ENCODE results near the gene PTEN. TPM values are rescaled to one million over a fixed set of nuclear protein-coding genes. Genes with fewer than 3 reads are reported as not detected.
"Not testable (repeated sequence)": the region's sequence is repeated elsewhere in the genome, so short reads cannot be mapped to it uniquely, and the experiment has no call there.

The PTEN gene
- total RNA-seq, 1 experiment from 2014 or later: 25.0 TPM

DNA sequence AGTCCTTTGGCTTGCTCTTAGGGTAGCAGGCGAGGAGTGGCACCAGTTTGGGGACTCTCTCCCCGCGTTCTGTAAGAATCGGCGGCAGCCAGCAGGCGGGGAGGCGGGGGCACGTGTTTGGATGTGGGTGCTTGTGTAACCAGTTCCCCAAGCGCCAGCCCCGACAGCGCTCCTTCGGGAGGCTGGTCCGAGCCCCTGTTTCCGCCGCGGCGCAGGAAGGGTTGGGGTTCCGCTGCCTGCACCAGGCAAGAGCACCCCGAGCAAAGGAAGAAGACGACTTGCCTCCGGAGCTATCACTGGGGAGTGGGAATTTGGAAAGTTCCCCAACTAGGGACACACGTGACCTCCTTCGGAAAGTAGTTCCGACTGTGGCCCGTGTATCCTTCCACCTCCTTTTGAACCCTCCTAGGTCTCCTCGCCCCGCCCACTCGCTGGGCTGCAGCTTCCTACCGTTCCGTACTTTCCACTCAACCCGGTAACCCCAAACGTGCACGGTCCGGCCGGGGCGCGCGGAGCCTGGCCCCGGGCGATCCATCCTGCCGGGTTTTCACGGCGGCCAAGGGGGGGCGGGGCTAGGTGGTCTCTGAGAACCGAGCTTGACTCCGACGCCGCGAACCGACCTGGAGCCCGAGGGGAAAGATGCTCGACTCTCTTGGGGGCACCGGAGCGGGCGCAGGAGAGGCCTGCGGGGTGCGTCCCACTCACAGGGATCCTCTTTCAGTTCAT lies 1.3 kb upstream of the PTEN start:
- DNase-seq: peak; percentile 32
- Histone ChIP-seq H3K27me3 (no peaks in the 10 kb centered on the region), H3K4me3 (peak overlapping the region; percentile 63), H3K36me3 (no peaks in the 10 kb centered on the region; the same call in 1 of the 2 replicates), H3K9me3 (no peaks in the 10 kb centered on the region)

DNA sequence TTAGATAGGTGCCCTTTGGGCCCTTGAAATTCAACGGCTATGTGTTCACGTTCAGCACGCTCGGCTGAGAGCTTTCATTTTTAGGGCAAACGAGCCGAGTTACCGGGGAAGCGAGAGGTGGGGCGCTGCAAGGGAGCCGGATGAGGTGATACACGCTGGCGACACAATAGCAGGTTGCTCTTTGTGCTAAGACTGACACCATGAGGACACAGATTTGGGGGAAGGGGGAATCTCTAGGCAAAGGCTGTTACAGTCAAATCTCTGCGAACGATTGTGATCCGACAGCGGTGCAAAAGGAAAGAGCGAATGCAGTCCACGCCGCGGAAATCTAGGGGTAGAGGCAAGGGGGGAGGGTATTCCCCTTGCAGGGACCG lies 759 bp upstream of the PTEN start:
- DNase-seq: peak; percentile 35
- no peaks in the 10 kb centered on the region; the same call in 1 of the 2 replicates for H3K36me3 ChIP-seq
- H3K27me3 ChIP-seq: no peaks in the 10 kb centered on the region

DNA sequence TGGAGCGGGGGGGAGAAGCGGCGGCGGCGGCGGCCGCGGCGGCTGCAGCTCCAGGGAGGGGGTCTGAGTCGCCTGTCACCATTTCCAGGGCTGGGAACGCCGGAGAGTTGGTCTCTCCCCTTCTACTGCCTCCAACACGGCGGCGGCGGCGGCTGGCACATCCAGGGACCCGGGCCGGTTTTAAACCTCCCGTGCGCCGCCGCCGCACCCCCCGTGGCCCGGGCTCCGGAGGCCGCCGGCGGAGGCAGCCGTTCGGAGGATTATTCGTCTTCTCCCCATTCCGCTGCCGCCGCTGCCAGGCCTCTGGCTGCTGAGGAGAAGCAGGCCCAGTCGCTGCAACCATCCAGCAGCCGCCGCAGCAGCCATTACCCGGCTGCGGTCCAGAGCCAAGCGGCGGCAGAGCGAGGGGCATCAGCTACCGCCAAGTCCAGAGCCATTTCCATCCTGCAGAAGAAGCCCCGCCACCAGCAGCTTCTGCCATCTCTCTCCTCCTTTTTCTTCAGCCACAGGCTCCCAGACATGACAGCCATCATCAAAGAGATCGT lies 598 bp downstream of the PTEN start:
- not testable (repeated sequence) for H3K36me3 ChIP-seq, H3K27me3 ChIP-seq, H3K9me3 ChIP-seq
- peak; percentile 43 for DNase-seq
- peak overlapping the region; percentile 63 for H3K4me3 ChIP-seq

More for the DNA sequence above, 759 bp upstream of the PTEN start:
- H3K9me3 ChIP-seq: no peaks in the 10 kb centered on the region
- H3K4me3 ChIP-seq: peak overlapping the region; percentile 63

DNA sequence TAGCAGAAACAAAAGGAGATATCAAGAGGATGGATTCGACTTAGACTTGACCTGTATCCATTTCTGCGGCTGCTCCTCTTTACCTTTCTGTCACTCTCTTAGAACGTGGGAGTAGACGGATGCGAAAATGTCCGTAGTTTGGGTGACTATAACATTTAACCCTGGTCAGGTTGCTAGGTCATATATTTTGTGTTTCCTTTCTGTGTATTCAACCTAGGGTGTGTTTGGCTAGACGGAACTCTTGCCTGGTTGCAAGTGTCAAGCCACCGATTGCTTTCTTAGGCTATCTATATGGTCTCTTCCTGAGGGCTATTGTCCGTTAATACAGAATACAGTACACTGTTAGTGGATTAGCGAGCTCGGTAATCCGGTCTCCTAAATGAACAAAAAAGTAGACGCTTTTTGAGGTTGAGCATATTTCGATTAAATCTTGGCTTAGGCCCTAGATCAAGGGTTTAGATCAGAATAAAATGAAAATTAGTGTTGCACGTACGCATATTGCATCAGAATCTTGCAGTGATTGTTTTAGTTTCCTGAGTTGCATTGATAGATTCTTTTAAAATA lies 1.2 kb downstream of the PTEN start:
- Histone ChIP-seq H3K36me3 (no peaks in the 10 kb centered on the region; the same call in 1 of the 2 replicates), H3K27me3 (no peaks in the 10 kb centered on the region), H3K4me3 (peak overlapping the region; percentile 63), H3K9me3 (no peaks in the 10 kb centered on the region)
- no peak for DNase-seq

DNA sequence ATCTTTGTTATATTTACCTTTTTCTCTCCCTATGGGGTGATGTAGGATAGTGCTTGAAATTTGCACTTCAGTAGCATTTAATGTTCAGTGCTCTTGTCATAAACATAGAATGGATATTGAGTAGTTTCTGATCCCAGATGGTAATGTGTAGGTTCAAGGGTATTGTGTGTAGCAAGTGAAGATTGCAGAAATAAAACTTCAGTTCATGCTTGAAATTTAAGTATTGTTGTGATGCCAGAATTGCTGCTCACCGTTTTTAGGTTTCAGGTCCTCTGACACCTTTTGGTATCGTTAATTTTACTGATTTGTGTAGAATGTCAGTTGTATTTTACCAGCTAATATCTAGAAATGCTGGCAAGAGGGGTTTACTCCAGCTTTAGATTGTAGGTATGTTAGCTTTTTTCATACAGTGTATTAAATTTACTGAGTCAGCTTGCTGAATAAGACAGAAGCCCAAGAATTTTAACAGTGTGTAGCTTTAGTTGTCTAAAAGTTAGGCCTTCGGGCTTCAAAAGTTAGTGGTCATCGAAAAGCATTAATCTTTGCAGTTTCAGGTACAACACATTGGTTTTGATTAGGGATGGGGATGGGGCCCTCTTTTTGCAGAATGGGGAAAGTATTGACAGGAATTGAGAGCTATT lies 1.9 kb downstream of the PTEN start:
- H3K4me3 ChIP-seq: peak overlapping the region; percentile 63
- no peaks in the 10 kb centered on the region; the same call in none of the 2 replicates for H3K36me3 ChIP-seq
- no peaks in the 10 kb centered on the region for H3K9me3 ChIP-seq
- DNase-seq: no peak
- no peaks in the 10 kb centered on the region for H3K27me3 ChIP-seq

DNA sequence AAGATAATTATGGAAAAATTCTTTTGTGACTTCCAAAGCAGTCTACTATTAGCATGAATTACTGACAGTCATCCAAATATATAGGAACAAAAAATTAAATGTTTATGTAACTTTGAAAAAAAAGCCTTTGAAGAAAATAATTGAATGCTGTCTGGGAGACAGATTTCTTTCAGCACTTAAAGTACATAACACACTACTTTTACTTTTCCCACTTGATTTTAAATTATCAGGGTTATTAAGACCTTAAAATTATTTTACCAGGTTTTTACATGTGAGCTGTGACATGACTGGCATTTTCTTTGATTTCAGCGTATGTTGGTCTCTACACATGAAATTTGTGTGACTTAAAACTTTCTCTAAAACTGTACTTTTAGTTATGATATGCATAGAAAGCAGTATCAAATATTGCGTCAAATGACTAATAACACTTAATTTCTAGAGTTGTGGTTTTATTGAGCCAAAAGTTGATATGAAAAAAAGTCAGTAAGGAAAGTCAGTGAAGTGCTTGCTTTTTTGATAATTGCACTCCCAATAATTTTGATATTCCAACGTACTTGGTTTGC lies 3.1 kb downstream of the PTEN start:
- H3K27me3 ChIP-seq: no peaks in the 10 kb centered on the region
- peak overlapping the region; percentile 63 for H3K4me3 ChIP-seq
- no peaks in the 10 kb centered on the region; the same call in none of the 2 replicates for H3K36me3 ChIP-seq
- no peak for DNase-seq
- no peaks in the 10 kb centered on the region for H3K9me3 ChIP-seq

DNA sequence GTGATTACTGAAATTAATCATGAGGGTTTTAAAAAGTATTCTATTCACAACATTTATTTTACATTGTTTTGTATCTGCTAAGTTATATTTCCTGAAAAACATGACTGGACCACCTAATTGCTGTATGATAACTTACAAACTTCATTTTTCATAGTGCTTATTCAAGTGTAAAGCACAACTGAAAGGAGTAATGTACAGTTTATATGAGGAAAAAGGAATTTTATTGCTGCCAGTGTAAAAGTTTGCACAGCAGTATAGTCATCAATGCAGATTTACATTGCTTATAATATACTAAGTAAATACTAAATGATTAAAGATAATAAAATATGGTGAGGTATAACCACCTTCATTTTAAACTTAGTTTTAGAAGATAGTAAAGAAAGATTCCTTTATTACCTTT lies 4.0 kb downstream of the PTEN start:
- Histone ChIP-seq H3K4me3 (peak overlapping the region; percentile 63), H3K27me3 (no peaks in the 10 kb centered on the region), H3K9me3 (no peaks in the 10 kb centered on the region), H3K36me3 (no peaks in the 10 kb centered on the region; the same call in none of the 2 replicates)
- no peak for DNase-seq

DNA sequence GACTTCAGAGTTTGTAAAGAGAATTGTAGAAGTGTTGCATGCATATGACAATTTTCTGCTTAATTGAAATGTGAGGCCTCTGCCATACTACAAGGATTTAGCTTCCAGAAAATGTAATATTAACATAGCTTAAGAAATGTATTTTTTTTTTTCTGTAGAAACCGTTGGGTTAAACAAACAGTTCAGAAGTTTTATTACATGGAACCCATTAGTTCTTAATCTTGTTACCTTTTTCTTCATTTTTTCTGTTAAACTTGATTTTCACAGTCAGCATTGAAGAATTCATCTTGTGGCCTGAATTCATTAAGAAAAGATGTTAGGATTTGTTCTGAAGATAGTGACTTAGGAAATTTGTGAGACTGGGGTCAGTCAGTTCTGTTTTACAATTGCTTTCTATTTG lies 4.9 kb downstream of the PTEN start:
- DNase-seq: no peak
- H3K9me3 ChIP-seq: no peaks in the 10 kb centered on the region
- H3K4me3 ChIP-seq: peak overlapping the region; percentile 63
- H3K36me3 ChIP-seq: no peaks in the 10 kb centered on the region; the same call in none of the 2 replicates
- H3K27me3 ChIP-seq: no peaks in the 10 kb centered on the region

DNA sequence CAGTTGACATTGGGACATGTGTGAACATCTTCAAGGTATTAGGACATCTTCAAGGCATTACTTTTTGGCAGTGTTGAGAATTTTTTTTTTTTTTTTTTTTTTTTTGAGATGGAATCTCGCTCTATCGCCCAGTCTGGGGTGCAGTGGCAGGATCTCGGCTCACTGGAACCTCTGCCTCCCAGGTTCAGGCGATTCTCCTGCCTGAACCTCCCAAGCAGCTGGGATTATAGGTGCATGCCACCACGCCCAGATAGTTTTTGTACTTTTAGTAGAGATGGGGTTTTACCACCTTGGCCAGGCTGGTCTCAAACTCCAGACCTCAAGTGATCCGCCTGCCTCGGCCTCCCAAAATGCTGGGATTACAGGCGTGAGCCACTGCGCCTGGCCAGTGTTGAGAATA lies 5.7 kb downstream of the PTEN start:
- H3K4me3 ChIP-seq, DNase-seq: not testable (repeated sequence)

DNA sequence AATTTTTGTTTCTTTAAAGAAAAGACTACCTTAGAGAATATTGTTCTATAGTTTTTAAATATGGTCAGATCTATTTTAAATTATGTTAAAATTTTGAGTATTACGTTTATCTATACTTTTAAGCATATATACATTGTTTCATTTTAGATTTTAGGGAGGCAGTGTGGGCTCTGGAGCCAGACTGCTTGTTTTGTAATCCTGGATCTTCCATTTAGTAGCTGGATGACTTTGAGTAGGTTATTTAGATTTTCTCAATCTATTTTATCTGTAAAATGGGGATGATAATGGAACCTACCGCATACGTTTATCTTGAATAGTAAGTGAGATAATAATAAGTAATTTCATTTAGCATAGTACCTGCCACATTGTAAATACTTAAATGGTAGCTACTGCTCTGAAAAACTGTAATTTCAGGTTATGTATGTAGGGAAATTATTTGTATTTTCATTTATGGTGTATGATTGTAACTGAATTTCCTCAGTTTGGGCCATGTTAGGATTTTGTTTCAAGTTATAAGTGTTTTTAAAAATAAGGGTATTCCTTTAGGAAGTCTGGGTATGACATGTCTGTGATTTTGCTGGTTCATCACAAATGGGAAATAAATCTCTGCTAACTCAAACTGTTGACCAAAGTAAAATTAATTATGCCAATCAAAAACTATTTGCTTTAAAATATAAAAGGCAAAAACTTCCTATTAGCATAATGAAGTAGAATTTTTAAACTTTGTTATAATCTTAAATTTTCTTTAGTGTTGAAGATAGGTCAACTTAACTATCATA lies 6.5 kb downstream of the PTEN start:
- H3K4me3 ChIP-seq: no peak overlapping the region
- no peaks in the 10 kb centered on the region for H3K9me3 ChIP-seq
- H3K36me3 ChIP-seq: no peaks in the 10 kb centered on the region; the same call in none of the 2 replicates
- DNase-seq: no peak
- H3K27me3 ChIP-seq: no peaks in the 10 kb centered on the region

More for the DNA sequence above, 5.7 kb downstream of the PTEN start:
- not testable (repeated sequence) for H3K36me3 ChIP-seq, H3K9me3 ChIP-seq, H3K27me3 ChIP-seq

DNA sequence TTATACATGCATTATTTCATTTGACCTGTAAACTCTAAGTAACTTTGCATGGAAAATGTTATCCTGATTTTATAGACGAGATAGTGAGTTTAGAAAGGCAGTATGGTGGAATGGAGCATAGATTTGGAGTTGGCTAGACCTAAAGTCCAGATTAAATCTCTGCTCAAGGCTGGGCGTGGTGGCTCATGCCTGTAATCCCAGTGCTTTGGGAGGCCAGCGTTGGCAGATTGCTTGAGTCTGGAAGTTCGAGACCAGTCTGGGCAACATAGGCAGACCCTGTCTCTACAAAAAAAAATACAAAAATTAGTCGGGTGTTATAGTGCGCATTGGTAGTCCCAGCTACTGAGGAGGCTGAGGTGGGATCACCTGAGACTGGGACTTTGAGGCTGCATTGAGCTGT lies 9.4 kb downstream of the PTEN start:
- Histone ChIP-seq H3K36me3 (no peaks in the 10 kb centered on the region; the same call in 1 of the 2 replicates), H3K9me3 (no peaks in the 10 kb centered on the region), H3K27me3 (no peaks in the 10 kb centered on the region), H3K4me3 (no peak overlapping the region)
- DNase-seq: no peak

DNA sequence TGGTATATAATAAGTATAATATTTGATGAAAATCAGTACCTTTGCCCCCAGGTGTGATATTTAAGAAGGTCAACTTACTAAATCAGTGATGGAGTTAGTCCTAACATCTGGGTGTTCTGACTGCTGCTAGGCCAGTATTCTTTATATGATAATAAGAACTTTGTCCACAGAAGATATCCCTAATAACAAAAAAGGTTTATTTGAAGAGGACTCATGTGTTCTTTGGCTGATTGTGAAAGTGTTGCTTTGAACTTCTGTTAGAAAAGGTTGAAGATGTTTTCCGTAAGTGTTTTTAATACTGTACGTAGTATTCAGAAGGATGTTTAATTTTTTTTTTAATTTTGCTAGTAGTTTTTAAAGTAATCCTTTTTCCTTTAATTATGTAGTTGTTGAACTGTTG lies 10.2 kb downstream of the PTEN start:
- Histone ChIP-seq H3K4me3 (no peak overlapping the region), H3K9me3 (no peaks in the 10 kb centered on the region)

DNA sequence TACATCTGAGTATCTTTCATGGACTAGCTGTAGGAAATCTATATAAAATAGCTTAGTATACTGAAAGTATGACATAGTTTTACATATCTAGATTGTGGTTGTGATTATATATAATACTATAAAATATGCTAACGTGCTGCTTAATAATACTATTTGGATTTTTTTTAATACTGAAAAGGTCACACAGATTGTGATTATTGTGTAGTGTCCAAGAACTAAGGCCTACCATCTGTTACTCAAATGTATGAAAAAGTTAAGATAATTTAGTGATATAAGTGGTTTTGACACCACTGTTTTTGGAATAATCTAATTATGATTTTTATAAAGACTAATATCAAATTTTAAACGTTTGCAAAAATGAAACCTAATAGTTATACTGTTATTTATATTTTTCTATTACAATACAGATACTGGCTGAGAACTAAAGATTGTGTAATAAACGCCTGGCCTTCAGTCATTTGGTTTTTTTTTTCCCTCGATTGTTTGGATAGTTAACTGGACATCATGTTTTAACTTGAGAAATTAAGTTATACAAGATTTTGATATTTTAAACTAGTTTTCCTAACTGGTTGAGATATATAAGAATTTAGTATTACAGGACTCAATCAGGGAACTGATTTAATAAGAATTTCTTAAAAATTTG lies 12.6 kb downstream of the PTEN start:
- DNase-seq: no peak
- H3K9me3 ChIP-seq: no peaks in the 10 kb centered on the region; the same call in 1 of the 2 replicates
- H3K27me3 ChIP-seq: no peaks in the 10 kb centered on the region

More for the DNA sequence above, 10.2 kb downstream of the PTEN start:
- Histone ChIP-seq H3K36me3 (peaks cover 4% of the 10 kb centered on the region; the same call in 1 of the 2 replicates), H3K27me3 (no peaks in the 10 kb centered on the region)
- no peak for DNase-seq

DNA sequence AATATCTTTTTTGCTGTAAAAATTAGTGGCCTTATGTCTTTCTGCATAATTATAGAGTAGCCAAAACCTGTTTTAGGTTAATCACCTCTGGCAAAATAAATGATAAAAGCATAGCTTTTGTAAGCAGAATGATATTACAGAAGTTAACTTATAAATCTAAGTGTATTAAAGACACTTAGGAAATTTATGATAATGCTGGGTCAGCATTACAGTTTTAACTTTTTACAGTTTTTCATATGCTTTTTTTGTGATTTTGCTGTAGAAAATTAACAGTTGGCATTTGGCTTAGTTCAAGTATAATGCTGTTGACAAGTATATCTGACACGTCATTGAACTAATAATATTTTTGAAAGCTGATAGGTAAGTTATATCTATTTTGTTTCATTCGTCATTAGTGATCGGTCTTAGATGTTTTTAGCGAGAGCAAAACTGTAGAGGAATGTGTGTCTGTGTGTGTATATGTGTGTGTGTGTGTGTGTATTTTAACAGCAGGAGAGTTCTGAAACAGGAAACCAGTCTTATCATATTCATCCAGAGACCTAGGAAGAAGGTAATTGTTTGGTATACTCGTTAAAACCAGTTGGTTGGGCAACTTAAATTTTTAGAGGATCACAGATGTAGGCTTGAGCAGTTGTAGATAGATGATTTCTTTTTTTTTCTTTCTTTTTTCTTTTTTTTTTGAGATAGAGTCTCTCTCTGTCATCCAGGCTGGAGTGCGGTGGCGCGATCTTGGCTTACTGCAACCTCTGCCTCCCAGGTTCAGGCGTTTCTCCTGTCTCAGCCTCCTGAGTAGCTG lies 15.4 kb downstream of the PTEN start:
- Histone ChIP-seq H3K4me3 (no peak overlapping the region), H3K36me3 (peaks cover 27% of the 10 kb centered on the region), H3K9me3 (no peaks in the 10 kb centered on the region; the same call in none of the 2 replicates), H3K27me3 (no peaks in the 10 kb centered on the region)
- no peak for DNase-seq

More for the DNA sequence above, 12.6 kb downstream of the PTEN start:
- Histone ChIP-seq H3K36me3 (peaks cover 17% of the 10 kb centered on the region; the same call in 1 of the 2 replicates), H3K4me3 (no peak overlapping the region)

DNA sequence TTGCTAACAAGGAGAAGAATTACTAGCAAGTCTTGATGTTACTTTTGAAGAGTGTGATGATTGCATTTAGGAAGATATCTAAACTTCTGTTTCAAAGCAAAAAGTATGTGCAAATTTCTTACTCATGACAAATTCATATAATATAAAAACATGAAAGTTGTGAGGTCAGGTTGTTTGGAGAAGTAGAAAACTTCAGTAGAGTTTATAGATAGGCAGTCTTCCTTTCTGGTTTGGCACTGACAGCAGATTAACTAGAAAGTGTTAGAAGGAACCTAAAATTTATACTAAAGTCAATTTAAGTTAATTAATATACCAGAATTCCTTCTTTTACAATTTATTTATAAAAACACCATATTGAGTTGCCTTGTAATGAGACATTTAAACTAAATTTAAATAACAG lies 16.9 kb downstream of the PTEN start:
- Histone ChIP-seq H3K36me3 (peaks cover 27% of the 10 kb centered on the region), H3K9me3 (no peaks in the 10 kb centered on the region; the same call in none of the 2 replicates), H3K4me3 (no peak overlapping the region), H3K27me3 (no peaks in the 10 kb centered on the region)
- DNase-seq: no peak
